Muscle layer of duodenum (tissue), 2 donors: ENCODE data around the gene MYRFL.
"Not testable (repeated sequence)": the region's sequence is repeated elsewhere in the genome, so short reads cannot be mapped to it uniquely, and the experiment has no call there.

Experiments used
- H3K27ac ChIP-seq: one replicate; pipeline ENCODE4 v1.7.0; 2013; ENCODE audit warnings: mild to moderate bottlenecking, low read length
- H3K27me3 ChIP-seq: one replicate; pipeline ENCODE4 v1.7.0; 2013; ENCODE audit warnings: low read depth, mild to moderate bottlenecking, control low read depth, low read length
- H3K36me3 ChIP-seq, 2 donors: one replicate each; pipeline ENCODE4 v1.7.0; 2013; ENCODE audit warnings: low read length in 2 of 2, control low read depth in 1 of 2, mild to moderate bottlenecking in 1 of 2; ENCODE audit not compliant: insufficient read depth in 2 of 2, control insufficient read depth in 1 of 2
- H3K4me1 ChIP-seq, 2 donors: one replicate each; pipeline ENCODE4 v1.7.0; 2013; ENCODE audit warnings: low read length in 2 of 2, mild to moderate bottlenecking in 2 of 2, control low read depth in 1 of 2, moderate library complexity in 1 of 2; ENCODE audit not compliant: insufficient read depth in 2 of 2, control insufficient read depth in 1 of 2
- H3K4me3 ChIP-seq, 2 donors: one replicate each; pipeline ENCODE4 v1.7.0; 2013; ENCODE audit warnings: low read length in 2 of 2, low read depth in 1 of 2, mild to moderate bottlenecking in 1 of 2
- H3K9me3 ChIP-seq, 2 donors: one replicate each; pipeline ENCODE4 v1.7.0; 2013; ENCODE audit warnings: low read length in 2 of 2, control low read depth in 1 of 2, mild to moderate bottlenecking in 1 of 2; ENCODE audit not compliant: control insufficient read depth in 1 of 2
- donor health status: healthy.

MYRFL gene

DNA sequence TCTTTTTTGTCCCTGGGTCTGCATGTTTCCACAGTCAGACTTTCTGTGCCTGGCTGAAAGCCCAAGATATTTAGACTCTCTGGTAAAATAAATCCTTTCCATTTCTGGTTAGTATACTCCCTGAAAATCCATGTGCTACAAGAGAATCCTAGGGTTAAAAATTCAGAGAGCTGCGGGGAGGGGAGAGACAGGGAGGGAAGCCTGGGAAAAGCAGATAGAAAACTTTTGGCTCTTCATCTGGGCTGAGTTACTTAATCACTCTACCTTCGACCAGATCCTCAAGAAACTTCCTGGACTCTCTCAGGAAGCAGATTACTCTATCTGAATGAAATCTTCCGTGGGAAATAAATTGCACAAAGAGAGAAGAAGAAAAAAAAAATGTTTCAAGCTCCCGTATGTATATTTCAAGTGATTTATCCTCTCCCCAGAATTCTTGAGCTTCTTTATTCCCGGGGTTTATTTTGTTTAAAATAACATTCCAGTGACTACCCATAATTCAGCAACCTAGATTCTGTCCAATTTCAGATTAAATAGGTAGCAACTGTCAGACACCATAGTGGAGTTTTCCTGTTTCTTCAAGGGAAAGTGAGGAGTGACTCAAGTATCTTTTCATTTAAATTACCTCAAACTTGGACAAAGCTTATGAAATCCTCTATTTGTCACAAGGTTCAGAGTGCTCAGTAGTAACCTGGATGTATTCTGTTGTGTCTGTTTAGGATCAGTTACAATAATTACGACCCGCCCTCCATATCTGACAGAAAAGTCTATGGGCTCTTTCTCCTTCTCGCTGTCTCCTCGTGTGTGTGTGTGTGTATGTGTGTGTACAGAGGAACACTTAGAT lies 163.7 kb downstream of the MYRFL start:
- Histone ChIP-seq H3K36me3 (no peaks in the 10 kb centered on the region), H3K9me3 (no peaks in the 10 kb centered on the region), H3K27me3 (no peaks in the 10 kb centered on the region), H3K4me1 (peaks cover 5 to 6% of the 10 kb centered on the region in 2 donors), H3K27ac (peak overlapping the region; percentile 78), H3K4me3 (peak overlapping the region in 1 of 2 donors; percentile 32)

DNA sequence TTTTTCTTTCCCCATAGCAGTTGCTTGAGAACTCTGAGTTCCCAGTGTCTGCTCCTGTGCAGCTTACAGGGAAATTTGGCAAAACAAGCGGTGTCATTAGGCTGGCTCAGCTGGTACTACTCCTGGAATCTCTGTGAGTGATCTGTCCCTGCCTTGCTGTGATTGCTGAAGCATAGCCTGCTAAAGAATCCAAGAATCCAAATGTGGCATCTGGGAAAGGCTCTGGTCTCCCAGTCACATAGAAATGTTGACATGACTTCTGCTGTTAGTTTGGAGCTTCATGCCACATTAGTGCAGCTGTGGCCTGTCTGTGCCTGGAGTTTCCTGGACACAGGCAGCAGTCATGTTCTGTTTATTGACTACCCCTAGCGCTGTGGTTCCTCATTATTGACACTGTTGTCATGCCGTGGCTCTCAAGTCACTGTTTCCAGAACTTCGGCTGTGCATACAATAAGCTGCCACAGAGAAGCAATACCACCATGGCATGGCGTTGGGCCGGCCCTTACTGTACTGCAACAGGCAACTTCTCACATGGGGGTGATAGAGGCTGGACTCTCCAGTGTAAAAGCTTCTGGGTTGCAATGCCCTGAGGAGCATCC lies 166.8 kb downstream of the MYRFL start:
- H3K36me3 ChIP-seq = no peaks in the 10 kb centered on the region
- no peak overlapping the region for H3K27ac ChIP-seq
- peaks cover 5 to 6% of the 10 kb centered on the region in 2 donors for H3K4me1 ChIP-seq
- H3K9me3 ChIP-seq = no peaks in the 10 kb centered on the region
- no peak overlapping the region for H3K4me3 ChIP-seq
- no peaks in the 10 kb centered on the region for H3K27me3 ChIP-seq

GRCh38 chr12:69993433-69993832 lies 168.4 kb downstream of the MYRFL start:
- H3K4me1 ChIP-seq = peaks cover 5% of the 10 kb centered on the region in 2 donors
- H3K9me3 ChIP-seq = no peaks in the 10 kb centered on the region
- H3K36me3 ChIP-seq = no peaks in the 10 kb centered on the region
- no peak overlapping the region for H3K27ac ChIP-seq
- no peaks in the 10 kb centered on the region for H3K27me3 ChIP-seq
- no peak overlapping the region for H3K4me3 ChIP-seq

DNA sequence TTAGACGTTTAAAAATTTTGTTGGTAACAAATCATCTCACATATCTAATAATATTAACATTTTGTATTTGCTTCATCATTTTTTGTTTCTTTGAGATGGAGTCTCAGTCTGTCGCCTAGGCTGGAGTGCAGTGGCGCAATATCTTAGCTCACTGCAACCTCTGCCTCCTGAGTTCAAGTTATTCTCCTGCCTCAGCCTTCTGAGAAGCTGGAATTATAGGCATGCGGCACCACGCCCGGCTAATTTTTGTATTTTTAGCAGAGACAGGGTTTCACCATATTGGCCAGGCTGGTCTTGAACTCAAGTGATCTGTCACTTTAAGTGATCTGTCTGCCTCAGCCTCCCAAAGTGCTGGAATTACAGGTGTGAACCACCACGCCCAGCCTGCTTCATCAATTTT lies 169.1 kb downstream of the MYRFL start:
- not testable (repeated sequence) for H3K27me3 ChIP-seq, H3K27ac ChIP-seq, H3K9me3 ChIP-seq, H3K4me1 ChIP-seq, H3K36me3 ChIP-seq, H3K4me3 ChIP-seq

GRCh38 chr12:69994724-69995173 lies 169.7 kb downstream of the MYRFL start:
- no peaks in the 10 kb centered on the region for H3K9me3 ChIP-seq
- no peaks in the 10 kb centered on the region for H3K4me1 ChIP-seq
- H3K36me3 ChIP-seq = no peaks in the 10 kb centered on the region
- H3K4me3 ChIP-seq = no peak overlapping the region
- no peak overlapping the region for H3K27ac ChIP-seq
- H3K27me3 ChIP-seq = no peaks in the 10 kb centered on the region

DNA sequence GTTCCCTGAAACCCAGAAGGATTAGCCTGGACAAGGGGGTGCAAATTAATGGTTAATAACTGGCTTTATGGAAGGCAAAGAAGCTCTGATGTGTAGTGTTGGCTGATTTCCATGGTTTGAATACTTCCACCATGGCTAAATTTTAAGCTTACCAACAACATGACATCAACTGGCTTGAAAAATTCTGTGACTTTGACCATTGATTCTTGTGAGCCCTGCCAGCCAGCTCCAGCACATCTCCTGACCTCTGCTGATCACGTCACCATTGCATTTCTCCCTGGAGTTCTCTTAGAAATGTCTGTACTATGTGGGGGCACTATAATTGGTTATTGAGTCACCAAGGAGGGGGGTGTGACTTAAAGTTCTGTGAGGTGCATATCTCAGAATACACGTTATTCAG lies 171.2 kb downstream of the MYRFL start:
- Histone ChIP-seq H3K27ac (no peak overlapping the region), H3K4me1 (no peaks in the 10 kb centered on the region), H3K4me3 (no peak overlapping the region), H3K36me3 (no peaks in the 10 kb centered on the region), H3K9me3 (no peaks in the 10 kb centered on the region), H3K27me3 (no peaks in the 10 kb centered on the region)

GRCh38 chr12:69996722-69997121 lies 171.7 kb downstream of the MYRFL start:
- H3K4me1 ChIP-seq = no peaks in the 10 kb centered on the region
- H3K4me3 ChIP-seq = no peak overlapping the region
- no peaks in the 10 kb centered on the region for H3K27me3 ChIP-seq
- no peaks in the 10 kb centered on the region for H3K9me3 ChIP-seq
- no peaks in the 10 kb centered on the region for H3K36me3 ChIP-seq
- H3K27ac ChIP-seq = no peak overlapping the region

DNA sequence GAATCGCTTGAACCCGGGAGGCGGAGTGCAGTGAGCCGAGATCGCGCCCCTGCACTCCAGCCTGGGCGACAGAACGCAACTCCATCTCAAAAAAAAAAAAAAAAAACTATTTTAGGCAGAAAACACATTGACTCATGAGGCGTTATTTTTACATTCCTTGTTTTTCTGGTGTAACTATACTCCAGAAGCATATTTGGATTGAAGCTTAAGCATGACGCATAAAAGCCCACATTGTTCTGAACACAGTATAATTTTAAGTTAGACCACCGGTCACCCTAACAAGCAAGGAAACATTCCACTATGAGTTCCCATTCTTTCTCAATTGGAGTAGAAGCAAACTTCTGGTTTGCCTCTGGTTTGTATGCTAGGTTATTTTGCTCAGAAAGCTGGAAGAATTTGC lies 173.0 kb downstream of the MYRFL start:
- Histone ChIP-seq H3K27me3 (no peaks in the 10 kb centered on the region), H3K4me3 (no peak overlapping the region)

GRCh38 chr12:69998922-69999321 lies 173.9 kb downstream of the MYRFL start:
- H3K9me3 ChIP-seq = no peaks in the 10 kb centered on the region
- H3K27me3 ChIP-seq = no peaks in the 10 kb centered on the region
- H3K36me3 ChIP-seq = no peaks in the 10 kb centered on the region
- H3K27ac ChIP-seq = no peak overlapping the region
- peaks cover 0 to 6% of the 10 kb centered on the region in 2 donors for H3K4me1 ChIP-seq
- H3K4me3 ChIP-seq = no peak overlapping the region

More for the DNA sequence above, 173.0 kb downstream of the MYRFL start:
- Histone ChIP-seq H3K36me3 (no peaks in the 10 kb centered on the region), H3K27ac (no peak overlapping the region), H3K4me1 (peaks cover 0 to 6% of the 10 kb centered on the region in 2 donors), H3K9me3 (no peaks in the 10 kb centered on the region)

GRCh38 chr12:69999561-69999960 lies 174.5 kb downstream of the MYRFL start:
- Histone ChIP-seq H3K4me3 (no peak overlapping the region), H3K4me1 (peaks cover 0 to 6% of the 10 kb centered on the region in 2 donors), H3K36me3 (no peaks in the 10 kb centered on the region), H3K9me3 (no peaks in the 10 kb centered on the region), H3K27ac (no peak overlapping the region), H3K27me3 (no peaks in the 10 kb centered on the region)

- Histone ChIP-seq H3K36me3 (no peaks in the 10 kb centered on the region), H3K27ac (peak overlapping the region; percentile 68), H3K4me3 (no peak overlapping the region), H3K27me3 (no peaks in the 10 kb centered on the region), H3K9me3 (no peaks in the 10 kb centered on the region), H3K4me1 (peaks cover 0 to 6% of the 10 kb centered on the region in 2 donors)
These were observed 177.3 kb downstream of the MYRFL start for GRCh38 chr12:70002097-70002911.
